HG03196 (cell line): Measurements from ENCODE around the gene TMEM129.

Source experiments
- ATAC-seq: cut with Tn5 transposase; IDR thresholded peaks from one replicate; pipeline ENCODE4 v1.9.1; 2021; ENCODE audit not compliant: unreplicated experiment

TMEM129 gene, protein sequence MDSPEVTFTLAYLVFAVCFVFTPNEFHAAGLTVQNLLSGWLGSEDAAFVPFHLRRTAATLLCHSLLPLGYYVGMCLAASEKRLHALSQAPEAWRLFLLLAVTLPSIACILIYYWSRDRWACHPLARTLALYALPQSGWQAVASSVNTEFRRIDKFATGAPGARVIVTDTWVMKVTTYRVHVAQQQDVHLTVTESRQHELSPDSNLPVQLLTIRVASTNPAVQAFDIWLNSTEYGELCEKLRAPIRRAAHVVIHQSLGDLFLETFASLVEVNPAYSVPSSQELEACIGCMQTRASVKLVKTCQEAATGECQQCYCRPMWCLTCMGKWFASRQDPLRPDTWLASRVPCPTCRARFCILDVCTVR

DNA sequence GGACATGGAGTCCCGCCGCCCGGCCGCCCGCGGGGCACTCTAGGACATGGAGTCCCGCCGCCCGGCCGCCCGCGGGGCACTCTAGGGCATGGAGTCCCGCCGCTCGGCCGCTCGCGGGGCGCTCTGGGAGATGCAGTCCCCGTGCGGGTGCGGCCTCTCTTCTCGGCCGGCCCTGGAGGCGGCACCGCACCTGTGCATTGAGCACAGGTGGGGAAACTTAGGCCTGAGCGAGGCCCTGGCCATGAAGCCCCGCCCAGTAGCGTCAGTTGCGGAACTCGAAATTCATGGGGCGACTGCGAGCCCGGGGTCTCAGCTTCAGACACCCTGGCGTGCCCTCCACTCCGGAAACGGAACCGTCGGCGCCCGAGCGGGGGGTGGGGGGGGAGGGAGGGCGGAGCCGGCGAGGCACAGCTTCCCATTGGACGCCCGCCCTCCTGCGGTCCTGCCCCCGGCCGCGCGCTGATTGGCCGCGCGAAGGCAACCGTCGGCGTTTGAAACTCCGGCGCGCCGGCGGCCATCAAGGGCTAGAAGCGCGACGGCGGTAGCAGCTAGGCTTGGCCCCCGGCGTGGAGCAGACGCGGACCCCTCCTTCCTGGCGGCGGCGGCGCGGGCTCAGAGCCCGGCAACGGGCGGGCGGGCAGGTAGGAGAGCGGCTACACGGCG lies at the start of gene TMEM129, which contains the start of gene TACC3:
TSS of gene TMEM129 (minus strand) at position 321 of the 663 bp plus-strand sequence. CDS start 486 bp downstream, outside the sequence.
TSS of gene TACC3 (plus strand) at position 519 of the 663 bp plus-strand sequence. CDS start 1,901 bp downstream, outside the sequence.
- ATAC-seq: peak; percentile 65

DNA sequence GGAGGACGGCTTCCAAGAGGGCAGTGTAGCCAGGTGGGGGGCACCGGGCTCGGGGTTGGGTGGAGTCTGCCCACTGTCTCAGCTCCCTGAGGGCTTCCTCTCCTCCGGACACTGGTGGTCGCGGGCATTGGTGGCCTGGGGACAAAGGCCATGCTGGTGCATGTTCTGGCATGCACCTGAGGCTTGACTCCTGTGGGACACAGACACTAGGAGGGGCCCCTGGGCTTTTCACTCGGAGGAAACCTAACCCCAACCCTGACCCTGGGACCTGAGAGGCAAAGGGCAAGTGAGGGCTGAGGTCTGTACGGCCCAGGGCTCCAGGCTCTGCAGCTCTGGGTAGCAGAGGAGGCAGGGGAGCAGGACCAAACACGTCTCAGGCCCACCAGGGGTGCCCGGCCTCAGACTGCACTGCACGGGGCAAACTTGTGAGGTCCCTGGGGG lies 49.7 kb upstream of the TMEM129 start:
- no peak for ATAC-seq

DNA sequence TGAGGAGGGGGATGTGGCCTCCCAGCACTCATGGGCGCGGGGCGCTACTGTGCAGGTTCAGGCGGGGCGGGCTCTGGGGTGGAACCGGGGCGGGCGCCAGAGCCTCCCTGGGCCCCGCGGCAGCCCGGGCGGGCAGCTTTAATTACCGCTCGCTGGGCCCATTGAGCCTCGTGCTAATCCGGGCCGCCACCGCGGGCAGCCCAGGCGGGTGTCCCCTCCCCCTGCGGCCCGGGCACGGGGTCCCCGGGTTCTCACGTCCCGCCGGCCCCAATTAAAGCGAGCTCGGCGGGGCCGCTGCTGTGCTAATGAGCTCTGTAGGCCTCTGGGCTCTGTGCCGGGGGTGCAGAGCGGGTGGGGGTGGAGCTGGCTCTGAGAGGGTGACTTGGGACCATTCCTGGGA lies 49.1 kb upstream of the TMEM129 start:
- no peak for ATAC-seq

DNA sequence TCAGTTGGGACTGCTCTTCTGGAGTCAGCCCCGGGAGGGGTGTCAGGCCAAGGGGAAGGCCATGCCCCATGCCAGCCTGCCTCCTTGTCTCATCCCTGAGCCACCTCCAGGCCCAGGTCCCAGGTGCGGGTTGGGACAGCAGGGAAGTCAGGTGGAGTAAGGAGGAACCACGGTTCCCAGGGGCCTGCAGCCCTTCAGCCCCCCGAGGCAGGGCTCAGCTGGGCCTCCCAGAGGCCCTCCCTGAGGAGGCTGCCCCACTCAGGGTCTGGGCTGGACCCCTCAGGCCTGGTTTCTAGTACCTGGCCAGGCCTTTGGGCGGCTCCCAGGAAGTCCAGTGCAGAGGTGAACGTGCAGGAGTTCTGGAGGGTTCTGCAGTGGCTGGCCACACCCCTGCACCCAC lies 48.6 kb upstream of the TMEM129 start:
- ATAC-seq: no peak

DNA sequence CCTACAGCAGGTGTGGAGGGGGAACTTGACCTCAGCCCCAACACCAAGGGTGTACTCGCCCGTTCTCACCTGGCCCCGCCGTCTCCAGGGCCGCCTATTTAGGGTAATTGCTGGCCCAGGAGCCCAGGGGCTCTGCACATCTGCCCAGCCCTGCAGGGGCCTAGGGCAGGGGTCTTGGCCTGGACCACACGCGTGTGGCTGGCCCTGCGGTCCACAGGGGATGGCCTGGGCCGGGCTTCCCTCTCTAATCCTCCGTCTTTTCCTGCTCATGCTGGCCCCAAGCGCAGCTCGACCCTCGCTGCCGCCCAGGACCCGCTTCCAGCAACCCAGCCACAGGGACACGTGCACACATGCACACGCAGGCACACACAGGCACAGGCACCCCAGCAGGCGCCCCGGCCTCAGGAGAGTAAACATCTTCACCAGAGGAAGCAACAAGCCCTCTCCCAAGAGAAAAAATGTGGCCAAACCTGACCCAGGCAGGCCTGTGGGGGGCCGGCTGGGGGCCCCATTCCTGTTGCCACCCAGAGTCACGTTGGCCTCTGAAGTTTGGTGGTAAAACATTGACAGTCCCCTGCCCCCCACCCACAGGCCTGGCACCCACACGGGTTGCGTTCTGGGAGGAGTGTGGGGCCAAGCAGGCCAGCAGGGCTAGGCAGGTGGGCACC lies 47.4 kb upstream of the TMEM129 start:
- no peak for ATAC-seq

DNA sequence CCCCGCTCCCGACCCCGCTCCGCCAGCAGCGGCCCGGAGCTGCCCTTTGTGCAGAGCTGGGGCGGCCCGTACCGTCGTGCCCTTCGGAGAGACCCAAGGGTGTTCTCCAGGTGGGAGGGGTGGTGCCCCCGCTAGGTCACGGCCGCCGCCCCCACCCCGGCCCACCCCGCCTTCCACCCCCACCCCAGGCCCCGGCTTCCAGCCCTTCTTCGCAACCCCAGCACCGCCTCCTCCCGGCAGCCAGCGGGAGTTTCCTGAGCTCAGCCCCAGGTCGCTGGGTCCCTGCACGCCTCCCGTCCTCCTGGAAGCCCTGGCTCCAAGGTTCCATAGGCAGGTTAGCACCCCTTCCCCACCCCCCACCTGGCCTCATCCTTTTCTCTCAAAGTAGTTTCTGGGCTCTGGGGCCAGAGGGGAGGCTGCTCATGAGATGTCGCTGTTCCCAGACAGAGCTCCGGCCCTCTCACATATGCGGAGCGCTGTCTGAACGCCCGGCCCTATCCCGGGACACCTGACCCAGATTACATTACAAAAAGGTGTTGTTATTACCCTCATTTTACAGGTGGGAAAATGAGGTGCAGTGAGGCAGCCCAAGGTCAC lies 46.7 kb upstream of the TMEM129 start:
- no peak for ATAC-seq

DNA sequence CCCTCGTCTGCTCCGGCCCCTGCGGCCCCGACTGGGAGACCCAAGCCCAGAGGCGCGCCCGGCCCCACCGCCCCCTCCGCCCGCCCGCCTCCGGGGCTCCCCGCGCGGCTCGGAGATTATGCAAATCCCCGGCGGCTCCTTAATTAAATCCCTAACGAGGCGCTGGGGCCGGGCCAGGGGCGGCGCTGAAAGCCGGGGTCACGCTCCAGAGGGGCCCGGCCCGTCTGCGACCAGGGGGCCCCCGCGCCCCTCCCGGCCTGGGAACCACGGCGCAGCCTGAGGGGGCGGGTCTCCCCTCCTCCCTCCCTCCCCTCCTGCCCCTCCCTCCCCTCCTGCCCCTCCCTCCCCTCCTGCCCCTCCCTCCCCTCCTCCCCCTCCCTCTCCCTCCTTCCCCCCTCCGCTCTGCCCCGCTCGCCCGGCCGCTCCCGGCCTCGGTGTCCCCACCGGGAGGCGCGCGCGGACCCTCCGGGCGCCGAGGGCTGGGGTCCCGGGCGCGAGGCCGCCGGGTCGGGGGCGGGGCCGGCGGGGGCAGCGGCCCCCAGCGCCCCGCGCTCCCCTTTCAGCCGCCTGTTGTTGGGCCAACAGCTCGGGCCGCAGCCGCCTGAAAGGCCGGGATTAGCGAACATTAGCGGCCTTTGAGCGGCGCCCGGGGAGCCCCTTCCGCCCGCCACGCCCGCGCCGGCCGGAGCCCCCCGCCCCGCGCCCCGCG lies 46.1 kb upstream of the TMEM129 start:
- no peak for ATAC-seq

DNA sequence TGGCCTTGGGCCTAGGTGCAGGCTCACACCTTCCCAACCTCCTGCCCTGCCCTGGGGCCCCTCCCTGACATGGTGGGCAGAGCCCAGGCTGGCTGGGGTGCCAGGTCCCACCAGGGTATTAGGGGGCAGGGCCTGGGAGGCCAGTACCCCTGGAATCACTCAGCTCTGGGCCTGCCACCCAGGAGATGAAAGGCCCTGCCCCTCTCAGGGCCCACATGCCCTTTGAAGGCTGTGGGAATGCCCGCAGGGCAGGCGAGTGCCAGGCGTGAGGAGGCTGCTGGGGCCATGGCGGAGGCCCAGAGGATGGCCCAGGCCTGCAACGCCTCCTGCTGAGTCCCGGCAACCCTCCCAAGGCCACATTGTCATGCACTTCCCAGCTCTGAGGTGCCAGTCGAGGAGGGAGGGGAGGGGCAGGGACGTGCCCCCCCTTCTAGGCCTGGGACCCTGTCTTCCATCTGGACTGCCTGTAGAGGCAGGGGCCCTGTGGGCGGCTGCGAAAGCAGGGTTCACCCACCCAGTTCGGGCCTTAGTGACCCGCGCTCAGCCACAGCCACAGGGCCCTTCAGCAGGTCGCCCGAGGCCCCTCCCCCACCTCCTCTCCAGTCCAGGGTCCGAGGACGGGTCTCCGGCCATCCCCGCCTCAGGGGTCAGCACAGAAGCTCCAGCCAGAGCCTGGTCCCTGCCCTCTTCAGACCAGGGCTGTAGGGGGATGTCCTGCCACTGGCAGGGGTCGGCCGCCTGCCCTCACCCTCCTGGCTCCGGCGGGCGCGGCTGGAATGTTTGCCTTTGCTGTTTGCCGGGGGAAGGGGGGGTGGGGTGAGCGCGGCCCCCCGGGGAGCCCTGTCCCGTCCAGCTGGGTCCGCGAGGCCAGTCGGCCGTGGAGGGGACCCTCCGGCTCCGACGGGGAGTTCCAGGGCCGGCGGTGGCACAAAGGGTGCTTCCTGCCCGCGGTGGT lies 45.3 kb upstream of the TMEM129 start:
- no peak for ATAC-seq

DNA sequence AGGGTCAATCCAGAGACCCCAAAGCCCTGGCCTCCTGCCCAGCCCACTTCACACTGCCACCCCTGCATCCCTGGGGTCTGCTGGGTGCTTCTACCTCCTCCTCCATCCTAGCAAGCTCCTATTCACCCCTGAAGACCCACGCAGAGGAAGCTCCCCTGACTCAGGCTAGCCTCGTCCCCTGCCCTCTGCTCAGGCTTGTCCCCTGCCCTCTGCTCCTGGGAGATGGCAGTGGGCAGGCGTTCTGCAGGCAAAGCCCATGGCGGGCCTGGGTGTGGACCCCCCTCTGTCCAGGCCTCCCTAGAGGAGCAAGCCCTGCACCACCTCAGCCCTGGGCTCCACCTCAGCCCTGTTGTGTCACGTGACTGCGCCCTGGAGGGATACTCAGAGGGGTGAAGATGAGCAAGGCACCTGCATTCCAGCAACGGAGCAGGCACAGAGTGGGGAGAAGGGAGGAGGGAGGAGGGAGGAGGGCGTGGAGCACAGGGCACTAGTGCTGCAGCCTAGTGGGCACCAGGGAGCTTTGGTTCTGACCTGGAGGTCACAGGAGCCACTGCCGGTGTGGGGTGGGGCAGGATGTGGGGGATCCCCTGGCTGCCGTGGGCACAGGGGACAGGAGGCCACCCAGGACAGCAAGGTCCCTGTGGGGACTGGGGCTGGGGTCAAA lies 44.4 kb upstream of the TMEM129 start:
- no peak for ATAC-seq

DNA sequence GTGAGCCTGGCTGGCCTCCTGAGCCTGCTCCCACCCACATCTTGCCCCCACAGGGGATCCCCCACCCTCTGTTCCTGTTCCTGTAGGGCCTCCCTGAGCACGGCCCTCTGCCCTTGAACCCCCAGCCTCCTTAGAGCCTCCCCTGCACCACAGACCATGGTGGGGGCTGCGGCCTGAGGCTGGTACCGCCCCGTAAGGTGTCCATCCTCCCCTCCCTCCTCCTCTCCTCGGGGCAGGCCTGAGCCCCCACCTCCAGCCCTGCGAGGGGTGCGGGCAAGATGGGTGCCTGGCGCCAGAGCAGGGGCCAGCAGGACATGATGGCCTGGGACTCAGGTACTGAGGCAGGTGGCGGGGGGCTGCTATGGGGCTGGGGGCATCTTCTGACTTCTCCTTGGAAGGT lies 43.5 kb upstream of the TMEM129 start:
- no peak for ATAC-seq

DNA sequence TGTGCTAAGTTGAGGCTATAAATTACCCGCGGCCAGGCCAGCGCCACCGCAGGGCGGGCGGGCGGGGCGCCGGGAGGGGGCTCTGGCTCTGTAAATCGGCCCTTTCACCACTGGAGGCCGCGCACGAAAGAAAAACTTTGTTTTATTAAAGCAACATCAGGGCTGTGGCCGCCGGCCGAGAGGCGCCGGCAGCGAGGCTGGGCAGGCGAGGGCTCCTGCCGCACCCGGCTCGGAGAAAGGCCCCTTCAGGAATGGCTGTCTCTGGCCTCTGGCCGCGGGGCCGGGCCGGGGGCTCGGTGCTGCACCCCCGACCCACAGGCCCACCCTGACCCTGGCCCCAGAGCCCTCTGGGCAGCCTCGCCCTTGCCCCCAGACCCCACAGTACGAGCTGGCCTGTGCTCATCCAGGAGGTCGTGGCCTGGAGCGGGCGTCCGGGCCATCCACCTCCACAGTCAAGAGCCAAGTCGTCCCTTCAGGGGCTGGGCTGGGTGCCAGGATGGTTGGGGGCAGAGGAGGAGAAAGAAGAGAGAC lies 42.5 kb upstream of the TMEM129 start:
- no peak for ATAC-seq

DNA sequence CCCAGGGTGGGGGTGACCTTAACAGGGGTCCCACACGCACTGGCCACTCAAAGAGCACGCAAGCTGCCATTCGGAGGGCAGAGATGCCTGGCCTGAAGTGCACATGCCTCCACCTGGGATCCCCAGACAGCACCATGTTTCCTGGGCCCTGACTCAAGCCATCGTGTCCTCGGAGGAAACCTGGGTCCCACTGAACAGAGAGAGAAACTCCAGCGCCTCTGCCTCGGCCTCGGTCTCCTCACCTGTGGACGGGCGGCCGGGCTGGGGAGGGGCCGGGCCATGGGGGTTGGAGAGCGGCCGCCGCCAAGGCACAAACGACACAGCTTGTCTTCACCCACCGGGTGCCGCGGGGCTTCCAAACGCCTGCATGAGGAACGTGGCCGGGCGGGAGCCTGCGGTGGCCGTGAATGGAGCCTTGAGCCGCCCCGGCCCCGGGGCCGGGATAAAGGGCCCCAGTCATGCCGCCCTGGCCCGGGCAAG lies 42.0 kb upstream of the TMEM129 start:
- ATAC-seq: no peak

DNA sequence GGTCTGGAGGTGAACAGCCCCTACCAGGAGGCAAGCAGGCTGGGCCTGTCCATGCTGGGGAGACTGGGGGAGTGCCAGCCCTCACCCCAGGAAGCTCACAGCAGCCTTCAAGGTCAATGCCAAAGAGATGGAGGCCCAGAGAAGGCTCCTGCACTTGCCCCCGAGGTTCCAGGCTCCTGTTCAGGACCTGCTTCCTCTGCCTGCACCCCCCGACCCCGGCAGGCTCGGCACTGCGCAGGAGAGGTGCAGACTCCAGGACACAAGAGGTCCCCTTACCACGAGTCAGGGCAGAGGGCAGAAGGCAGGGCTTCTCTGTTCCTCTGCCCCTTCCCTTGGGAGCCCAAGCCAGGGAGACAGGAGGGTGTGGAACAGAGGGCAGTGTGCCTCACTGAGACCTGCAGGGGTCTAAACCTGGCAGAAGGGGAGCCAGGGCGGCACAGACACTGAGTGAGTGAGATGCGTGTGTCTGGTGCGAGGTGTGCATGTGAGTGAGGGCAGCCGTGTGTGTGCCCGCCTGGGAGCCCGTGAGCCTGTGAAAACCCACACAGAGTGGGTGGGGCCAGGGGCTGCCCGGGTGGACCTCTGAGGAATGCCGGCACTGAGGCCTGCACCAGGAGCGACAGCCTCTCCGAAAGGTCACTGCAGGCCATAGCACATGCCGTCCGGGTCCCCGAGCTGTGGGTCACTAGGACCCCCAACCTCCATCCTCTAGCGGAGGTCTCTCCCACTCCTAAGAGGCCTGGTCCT lies 41.3 kb upstream of the TMEM129 start:
- no peak for ATAC-seq

DNA sequence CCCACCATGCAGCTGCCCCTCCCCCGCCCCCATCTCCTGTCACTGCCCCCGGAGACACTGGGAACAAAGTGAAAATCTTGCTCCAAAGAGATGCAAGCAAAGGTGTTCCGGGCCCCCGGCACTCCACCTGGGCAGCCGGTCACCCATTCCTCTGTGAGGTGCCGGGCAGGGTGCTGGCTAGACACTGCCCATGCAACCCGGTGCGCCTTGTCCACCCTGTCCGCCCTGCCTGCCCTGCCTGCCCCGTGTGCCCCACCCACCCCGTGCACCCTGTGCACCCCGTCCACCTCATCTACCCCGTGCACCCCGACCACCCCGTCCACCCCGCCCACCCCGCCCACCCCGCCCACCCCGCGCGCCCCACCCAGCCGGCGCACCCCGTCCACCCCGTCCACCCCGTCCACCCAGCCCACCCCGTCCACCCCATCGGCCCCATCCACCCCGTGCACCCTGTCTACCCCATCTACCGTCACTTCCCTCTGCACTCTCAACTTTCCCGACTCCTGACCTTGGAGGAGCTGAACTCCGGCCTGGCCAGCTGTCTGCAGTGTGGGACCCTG lies 40.1 kb upstream of the TMEM129 start:
- ATAC-seq: no peak

DNA sequence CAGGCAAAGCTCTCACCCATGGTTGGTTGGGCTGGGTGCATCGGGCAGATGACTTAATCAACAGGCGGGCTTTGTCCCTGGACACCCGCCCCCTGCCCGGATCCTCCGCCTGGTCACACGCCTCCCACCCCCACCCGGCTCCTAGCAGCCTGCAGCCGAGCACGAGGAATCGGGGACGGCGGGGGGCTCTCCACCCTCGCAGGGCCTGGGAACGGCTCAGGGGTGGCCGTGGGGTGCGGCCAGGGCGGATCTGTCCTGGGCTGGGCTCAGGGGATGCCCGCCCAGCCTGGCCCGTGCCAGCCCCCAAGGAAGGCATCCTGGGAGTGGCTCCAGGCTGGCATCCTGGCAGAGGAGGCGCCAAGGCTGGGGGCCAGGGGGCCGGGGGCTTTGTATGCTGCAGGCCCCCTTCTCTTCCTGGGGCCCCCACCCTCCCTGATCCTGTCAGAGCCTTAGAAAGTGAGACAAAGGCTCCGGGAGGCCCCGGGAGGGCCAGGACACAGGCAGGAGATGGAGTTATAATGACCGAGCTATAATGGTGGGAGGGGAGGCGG lies 39.5 kb upstream of the TMEM129 start:
- ATAC-seq: no peak

DNA sequence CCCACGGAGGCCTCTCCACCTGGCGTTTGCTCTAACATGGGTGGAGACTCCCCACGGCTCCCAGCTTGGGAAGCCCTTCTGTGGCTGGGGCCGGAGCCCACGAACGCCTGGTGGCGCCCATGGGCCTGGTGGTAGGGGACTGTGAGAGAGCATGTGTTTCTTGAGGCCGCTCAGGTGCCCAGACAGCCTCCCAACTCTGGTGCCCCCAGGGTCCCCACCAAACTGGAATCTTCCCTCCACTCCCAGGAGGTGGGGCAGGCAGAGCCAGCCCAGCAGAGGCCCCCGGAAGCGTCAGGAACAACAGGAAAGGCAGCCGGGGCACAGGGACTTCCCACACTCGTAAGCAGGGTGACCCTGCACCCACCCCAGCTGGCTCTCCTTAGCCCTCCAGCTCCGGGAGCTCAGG lies 38.7 kb upstream of the TMEM129 start:
- ATAC-seq: no peak

DNA sequence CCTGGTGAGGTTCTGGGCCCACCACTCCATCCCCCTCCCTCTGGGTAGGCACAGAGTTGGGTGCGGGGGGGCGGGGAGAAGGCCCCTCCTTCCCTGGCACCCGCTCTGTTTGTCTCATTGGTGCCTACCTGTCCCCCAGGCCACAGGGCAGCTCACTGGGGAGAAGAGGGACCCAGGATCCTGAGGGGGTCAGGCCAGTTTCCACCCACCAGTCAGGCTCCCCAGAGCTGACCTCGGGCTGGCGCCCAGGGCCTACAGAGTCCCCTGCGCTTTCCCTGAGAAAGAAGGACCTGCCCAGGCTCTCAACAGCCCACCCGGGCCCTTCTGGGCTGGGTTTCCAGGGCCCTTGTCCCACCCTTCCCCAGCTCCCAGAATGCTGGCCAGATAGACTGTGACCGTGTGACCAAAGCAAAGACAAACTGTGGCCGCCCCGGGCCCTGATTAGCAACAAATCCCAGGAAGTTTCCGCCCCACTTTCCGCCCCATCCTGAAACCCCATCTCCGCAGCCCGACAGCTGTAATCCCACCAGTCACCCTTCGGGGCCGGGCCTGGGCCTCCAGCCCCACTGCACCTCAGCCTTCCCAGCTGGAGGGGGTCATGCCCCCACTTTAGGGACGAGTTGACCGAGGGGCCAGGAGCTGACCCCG lies 38.2 kb upstream of the TMEM129 start:
- no peak for ATAC-seq
